HG02884 (cell line): ENCODE data around the gene INF2.
"Not testable (repeated sequence)": the region's sequence is repeated elsewhere in the genome, so short reads cannot be mapped to it uniquely, and the experiment has no call there.

ENCODE experiments used
- ATAC-seq: cut with Tn5 transposase; IDR thresholded peaks from one replicate; pipeline ENCODE4 v1.9.1; 2021; ENCODE audit warnings: mild to moderate bottlenecking, moderate library complexity; ENCODE audit not compliant: unreplicated experiment

INF2 gene

DNA sequence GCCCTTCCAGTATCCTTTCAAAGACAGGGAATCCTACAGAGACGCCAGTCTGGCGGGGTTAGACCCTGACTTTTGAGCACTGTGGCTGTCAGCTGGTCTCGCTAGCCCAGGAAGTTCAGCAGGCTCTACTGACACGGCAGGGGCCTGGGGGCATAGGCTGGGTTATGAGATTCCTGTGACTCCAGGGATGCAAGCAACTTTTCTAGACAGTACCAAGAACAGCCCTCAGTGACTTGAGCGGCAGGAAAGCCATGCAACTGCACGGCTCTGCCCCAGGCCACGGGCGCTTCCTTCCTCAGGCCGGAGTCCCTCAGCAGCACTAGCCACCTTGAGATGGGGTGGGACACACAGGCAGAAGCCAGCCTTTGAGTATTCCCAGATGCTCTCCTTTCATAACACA lies 58.5 kb downstream of the INF2 start:
- ATAC-seq: no peak

- no peak for ATAC-seq
Observed at GRCh38 chr14:104749111-104749649, 59.8 kb downstream of the INF2 start.

- no peak for ATAC-seq
Observed at GRCh38 chr14:104750056-104750752, 60.8 kb downstream of the INF2 start.

- not testable (repeated sequence) for ATAC-seq
Observed at GRCh38 chr14:104750753-104751057, 61.3 kb downstream of the INF2 start.

DNA sequence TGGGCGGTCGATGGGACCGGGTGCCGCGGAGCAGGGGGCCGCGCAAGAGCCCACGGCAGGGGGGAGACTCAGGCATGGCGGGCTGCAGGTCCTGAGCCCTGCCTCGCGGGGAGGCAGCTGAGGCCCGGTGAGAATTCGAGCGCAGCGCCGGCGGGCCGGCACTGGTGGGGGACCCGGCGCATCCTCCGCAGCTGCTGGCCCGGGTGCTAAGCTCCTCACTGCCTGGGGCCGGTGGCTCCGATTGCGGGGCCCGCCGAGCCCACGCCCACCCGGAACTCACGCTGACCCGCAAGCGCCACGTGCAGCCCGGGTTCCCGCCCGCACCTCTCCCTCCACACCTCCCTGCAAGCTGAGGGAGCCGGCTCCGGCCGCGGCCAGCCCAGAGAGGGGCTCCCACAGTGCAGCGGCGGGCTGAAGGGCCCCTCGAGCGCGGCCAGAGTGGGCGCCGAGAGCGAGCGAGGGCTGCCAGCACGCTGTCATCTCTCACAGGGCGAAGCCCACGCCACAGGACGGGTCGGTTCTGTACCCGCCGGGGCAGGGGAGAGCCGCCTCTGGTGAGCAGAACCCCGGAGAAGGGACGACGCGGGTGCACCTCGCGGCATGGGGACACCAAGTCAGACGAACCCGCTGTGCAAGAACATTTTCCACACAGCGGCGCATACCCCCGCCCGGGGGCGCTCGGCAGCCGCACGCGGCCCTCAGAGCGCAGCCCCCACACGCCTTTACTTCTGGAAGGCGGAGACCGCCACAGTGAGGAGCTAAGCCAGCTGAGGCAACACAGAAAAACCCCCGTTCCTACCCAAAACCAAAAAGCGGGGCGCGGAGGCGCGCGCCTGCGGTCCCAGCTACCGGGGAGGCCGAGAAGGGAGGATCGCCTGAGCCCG lies 62.4 kb downstream of the INF2 start:
- no peak for ATAC-seq

GRCh38 chr14:104752423-104752734 lies 63.0 kb downstream of the INF2 start:
- ATAC-seq: peak; percentile 71

DNA sequence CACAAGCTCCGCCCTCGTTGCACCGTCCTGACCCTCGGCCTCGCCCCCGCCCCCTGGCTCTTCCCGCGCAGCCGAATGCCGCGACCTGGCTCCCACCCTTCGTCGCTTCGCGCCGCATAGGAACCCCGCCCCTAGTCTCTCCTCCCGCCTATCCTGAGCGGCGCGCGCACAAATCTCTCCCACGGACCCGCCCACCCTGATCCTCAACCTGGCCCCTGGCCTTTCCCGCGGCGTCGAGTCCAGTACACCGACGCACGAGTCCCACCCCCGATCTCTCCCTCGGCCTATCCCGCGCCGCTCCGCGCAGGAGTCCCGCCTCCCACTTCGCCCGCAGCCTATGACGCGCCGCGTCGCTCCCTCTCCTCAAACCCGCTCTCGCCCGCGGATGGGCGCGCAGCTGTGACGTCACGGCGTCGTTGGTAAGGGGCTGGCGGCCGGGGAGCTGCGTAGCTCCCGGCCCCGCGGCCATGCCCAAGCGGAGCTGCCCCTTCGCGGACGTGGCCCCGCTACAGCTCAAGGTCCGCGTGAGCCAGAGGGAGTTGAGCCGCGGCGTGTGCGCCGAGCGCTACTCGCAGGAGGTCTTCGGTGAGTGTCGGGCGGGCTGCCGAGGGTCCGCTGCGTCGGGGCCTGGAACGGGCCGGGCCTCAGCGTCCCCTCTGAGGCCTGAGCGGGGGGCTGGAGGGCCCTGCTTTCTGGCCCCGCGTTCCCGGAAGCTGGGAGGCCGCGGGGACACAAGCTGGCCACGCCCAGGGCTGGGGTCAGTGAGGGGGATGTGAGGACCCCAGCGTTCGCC lies 63.5 kb downstream of the INF2 start, which contains the start of gene SIVA1:
Gene SIVA1, plus strand, starts transcription at position 413 of the 793 bp plus-strand sequence. Its CDS starts 55 bp downstream, at position 468.
- peak; percentile 91 for ATAC-seq

- no peak for ATAC-seq
Observed at GRCh38 chr14:104753528-104754212, 64.3 kb downstream of the INF2 start.

DNA sequence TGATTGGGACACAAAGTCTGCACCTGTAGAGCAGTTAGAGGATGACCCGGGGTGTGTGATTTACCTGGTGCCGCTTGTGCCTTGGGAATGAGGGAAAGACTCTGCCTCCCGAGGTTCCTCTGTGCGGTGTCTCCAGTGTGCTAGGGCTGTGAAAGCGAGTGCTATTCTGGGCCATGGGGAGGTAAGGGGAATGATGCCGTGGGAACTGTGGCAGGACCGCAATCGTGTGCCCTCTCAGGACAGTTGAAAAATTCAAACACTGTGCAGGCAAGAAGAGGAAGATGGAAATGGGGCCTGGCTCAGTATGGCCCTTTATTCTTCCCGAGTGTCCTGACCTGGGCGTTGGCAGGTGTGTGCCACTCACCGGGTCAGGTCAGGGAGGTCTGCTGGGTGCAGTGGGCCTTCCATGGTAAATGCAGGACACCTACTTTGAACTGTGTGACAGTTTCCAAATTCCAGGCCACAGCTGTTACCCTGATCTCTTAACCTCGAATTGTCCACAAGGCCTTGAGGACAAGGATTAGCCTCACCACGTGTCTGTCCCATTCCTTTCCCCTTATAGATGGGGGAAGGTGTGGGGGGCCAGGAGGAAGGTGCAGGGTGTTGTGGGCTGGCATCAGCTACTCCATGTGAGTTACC lies 64.9 kb downstream of the INF2 start:
- ATAC-seq: no peak

GRCh38 chr14:104755621-104756020 lies 66.2 kb downstream of the INF2 start:
- no peak for ATAC-seq

DNA sequence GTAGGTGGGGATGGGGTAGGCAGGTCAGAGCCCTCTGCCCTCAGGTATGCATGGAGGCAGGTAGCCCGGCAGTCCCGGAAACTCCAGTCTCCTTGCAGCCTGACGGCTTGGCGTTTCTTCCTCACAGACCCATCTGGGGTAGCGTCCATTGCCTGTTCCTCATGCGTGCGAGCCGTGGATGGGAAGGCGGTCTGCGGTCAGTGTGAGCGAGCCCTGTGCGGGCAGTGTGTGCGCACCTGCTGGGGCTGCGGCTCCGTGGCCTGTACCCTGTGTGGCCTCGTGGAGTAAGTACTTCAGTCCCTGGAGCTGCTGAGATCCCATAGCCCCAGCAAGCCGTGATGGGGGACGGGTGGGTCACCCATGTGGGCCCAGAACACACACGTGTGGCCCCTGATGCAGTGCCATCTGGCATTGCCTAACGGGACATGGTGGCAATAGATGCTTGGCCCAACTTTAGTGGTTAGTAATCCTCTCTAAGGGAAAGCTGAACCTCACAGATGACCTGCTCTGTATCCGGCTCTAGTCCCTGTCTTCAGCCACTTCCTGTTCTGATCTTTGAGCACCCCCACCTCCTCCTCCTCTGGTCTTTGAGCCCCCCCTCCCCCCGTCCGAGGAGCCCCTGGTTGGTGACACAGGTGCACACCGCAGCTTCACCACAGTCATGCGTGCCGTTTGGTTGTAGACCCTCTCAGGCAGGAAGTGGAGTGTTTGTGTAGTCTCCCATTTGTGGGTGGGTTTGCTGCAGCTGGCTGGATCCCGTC lies 67.2 kb downstream of the INF2 start:
- no peak for ATAC-seq

DNA sequence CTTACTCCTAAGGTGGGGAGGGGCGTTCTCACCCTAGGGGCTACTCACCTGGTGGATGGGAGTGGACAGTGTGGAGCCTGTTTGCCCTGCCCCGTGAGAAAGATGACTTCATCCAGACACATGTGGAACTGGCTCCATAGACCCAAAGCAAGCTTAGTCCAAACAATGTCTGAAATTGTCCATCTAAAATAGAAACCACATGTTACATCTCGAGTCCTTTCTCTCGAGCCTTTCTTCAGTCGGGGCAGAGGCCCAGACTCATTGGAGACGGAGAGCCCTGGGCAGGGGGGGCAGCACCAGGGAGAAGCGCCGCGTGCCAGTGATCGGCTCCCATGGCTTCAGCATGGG lies 67.8 kb downstream of the INF2 start:
- no peak for ATAC-seq

DNA sequence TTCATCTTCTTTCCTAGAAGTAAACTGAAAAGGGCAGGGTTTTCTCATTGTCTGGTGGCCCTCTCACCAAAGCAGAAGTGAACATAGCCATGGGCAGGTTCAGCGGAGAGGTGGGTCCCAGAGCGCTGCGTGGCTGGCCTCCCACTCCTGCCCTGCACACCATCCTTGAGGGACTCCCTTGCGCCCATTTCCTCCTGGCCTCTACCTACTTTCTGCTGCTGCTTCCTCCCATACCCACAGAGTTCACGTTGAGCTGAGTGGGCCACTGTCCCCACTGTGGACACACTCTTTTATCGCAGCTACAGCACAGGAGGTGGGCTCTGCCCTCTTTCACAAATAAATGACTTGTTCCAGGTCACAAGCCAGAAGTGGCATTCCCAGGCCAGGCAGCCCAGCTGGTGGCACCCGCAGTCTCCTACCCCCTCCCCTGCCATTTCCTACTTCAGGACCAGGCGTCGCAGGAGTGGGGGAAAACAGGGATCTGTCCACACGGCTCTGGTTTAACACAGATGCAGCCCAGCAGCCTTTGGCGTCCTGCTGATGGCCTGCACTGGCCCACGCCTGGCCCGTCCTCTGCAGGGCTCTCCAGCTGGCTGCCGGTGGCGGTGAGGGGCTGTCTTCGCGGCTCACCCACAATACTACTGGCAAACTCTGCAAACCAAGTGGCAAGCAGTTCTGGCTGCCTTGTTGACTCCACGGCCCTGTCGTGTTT lies 68.4 kb downstream of the INF2 start:
- no peak for ATAC-seq

GRCh38 chr14:104758981-104759969 lies 69.9 kb downstream of the INF2 start:
- no peak for ATAC-seq

DNA sequence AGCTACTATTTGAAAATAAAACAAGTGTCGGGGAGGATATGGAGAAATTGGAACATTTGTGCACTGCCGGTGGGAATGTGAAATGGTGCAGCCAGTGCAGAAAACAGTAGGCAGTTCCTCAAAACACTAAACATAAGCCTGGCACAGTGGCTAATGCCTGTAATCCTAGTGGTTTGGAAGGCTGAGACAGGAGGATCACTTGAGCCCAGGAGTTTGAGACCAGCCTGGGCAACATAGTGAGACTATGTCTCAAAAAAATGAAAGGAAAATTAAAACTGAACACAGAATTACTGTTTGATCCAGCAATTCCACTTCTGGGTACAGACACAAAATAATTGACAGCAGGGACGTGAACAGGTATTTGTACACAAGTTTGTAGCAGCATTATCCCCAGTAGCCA lies 76.1 kb downstream of the INF2 start:
- no peak for ATAC-seq

GRCh38 chr14:104766256-104766862 lies 76.9 kb downstream of the INF2 start:
- ATAC-seq: no peak

DNA sequence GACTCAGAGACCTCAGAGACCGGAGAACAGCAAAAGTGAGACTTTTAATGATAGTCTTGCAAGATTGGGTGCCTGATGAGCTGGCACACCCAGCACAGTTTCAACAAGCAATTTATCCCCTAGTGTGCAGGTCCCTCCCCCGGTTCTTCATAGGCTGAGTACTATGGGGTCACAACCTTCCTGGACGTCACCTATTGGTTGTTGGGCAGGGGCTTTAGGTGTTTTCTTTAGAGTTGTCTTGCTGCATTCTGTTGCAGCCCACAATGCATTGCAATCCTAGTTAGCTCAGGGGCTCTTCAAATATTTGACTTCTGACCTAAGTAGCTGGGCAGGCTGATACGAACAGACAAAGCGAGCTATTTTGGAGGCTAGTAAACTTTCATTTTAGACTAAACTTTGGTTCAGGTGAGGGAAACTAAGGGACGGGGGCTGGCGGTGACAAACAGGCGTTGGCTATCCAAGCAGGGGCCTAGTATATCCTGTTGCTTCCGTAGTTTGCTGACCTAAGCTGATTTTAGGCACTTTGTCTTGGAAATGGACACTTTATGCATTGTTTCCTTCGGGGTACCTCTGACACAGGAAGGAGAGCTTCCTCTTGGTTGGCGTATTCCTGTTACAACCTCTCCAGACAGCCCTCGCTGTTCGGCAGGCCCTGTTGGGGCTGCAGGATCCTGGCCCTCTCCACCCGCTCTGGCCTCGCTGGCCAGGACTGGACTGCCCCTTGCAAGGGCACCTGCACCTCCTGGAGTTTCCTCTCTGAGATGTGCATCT lies 77.6 kb downstream of the INF2 start:
- ATAC-seq: no peak
